ENCODE measurements around the gene AP1S1. TPM values are rescaled to one million over a fixed set of nuclear protein-coding genes. Genes with fewer than 3 reads are reported as not detected.

The AP1S1 gene
- polyA plus RNA-seq, 1 donor (not counting 4 experiments of a cell fraction or from before 2014, with no cell fraction given), result 279 TPM

- Histone ChIP-seq H3K36me3 (ENCODE audit: control insufficient read depth in 2 of 2, extremely low read depth in 1 of 2, insufficient read depth in 2 of 2, low read length in 2 of 2) (peaks cover 14 to 25% of the 10 kb centered on the region in 2 experiments), H4K20me1 (ENCODE audit: control insufficient read depth, extremely low read depth, insufficient read depth, low read length) (no peaks in the 10 kb centered on the region), H3K9me3 (ENCODE audit: control insufficient read depth, low read depth, low read length) (no peaks in the 10 kb centered on the region), H3K27ac (ENCODE audit: control insufficient read depth, insufficient read depth, low read length) (no peak overlapping the region), H3K9ac (ENCODE audit: control insufficient read depth, extremely low read depth, insufficient read depth, low read length) (no peak overlapping the region), H2AFZ (ENCODE audit: control insufficient read depth, low read length) (no peak overlapping the region), H3K79me2 (ENCODE audit: control insufficient read depth, insufficient read depth, low read length) (no peaks in the 10 kb centered on the region), H3K27me3 (ENCODE audit: control insufficient read depth, extremely low read depth, insufficient read depth, low read length) (peaks cover 30% of the 10 kb centered on the region), H3K9me1 (ENCODE audit: control insufficient read depth, extremely low read depth, insufficient read depth, low read length) (no peaks in the 10 kb centered on the region), H3K4me3 (ENCODE audit: control insufficient read depth in 2 of 3, extremely low read depth in 1 of 3, insufficient read depth in 2 of 3, low read depth in 1 of 3, low read length in 3 of 3) (peak overlapping the region; percentile 24 to 49 (median 35)), H3K4me1 (ENCODE audit: control insufficient read depth, extremely low read depth, insufficient read depth, low read length) (peaks cover 25% of the 10 kb centered on the region), H3K4me2 (ENCODE audit: control insufficient read depth, extremely low read depth, insufficient read depth, low read depth, low read length) (peak overlapping the region; percentile 51)
- TF ChIP-seq CTCF (optimal IDR thresholded peaks at IDR 0.05 in 1 of 3, IDR thresholded peaks at IDR 0.05 in 1 of 3, conservative IDR thresholded peaks at IDR 0.05 in 1 of 3; ENCODE audit: extremely low read depth in 1 of 3, insufficient read depth in 2 of 3, low read length in 3 of 3), result peak in 1 of 3 experiments; percentile 14
- TF ChIP-seq EZH2 (IDR thresholded peaks at IDR 0.05; ENCODE audit: low read length), result no peak
- DNase-seq (ENCODE audit: low read depth, low spot score) (no peak), FAIRE-seq (no peak)
- dilution Hi-C loops (cut with MboI; ENCODE audit: extremely low pct_ligation_motif_present, low sequenced_read_pairs), result no loop called here
These were observed 8.4 kb downstream of the AP1S1 start for GRCh38 chr7:101162551-101163278.

- H3K79me2 ChIP-seq (ENCODE audit: control insufficient read depth, insufficient read depth, low read length), result no peaks in the 10 kb centered on the region
- peaks cover 32% of the 10 kb centered on the region for H3K4me1 ChIP-seq (ENCODE audit: control insufficient read depth, extremely low read depth, insufficient read depth, low read length)
- H3K36me3 ChIP-seq (ENCODE audit: control insufficient read depth in 2 of 2, extremely low read depth in 1 of 2, insufficient read depth in 2 of 2, low read length in 2 of 2), result peaks cover 14 to 20% of the 10 kb centered on the region in 2 experiments
- H3K4me2 ChIP-seq (ENCODE audit: control insufficient read depth, extremely low read depth, insufficient read depth, low read depth, low read length), result peak overlapping the region; percentile 76
- H3K9me3 ChIP-seq (ENCODE audit: control insufficient read depth, low read depth, low read length), result no peaks in the 10 kb centered on the region
- DNase-seq (ENCODE audit: low read depth, low spot score) (no peak), FAIRE-seq (no peak)
- no peak for TF ChIP-seq CTCF (optimal IDR thresholded peaks at IDR 0.05 in 1 of 3, IDR thresholded peaks at IDR 0.05 in 1 of 3, conservative IDR thresholded peaks at IDR 0.05 in 1 of 3; ENCODE audit: extremely low read depth in 1 of 3, insufficient read depth in 2 of 3, low read length in 3 of 3)
- H3K9me1 ChIP-seq (ENCODE audit: control insufficient read depth, extremely low read depth, insufficient read depth, low read length), result no peaks in the 10 kb centered on the region
- peak overlapping the region; percentile 34 to 57 (median 51) for H3K4me3 ChIP-seq (ENCODE audit: control insufficient read depth in 2 of 3, extremely low read depth in 1 of 3, insufficient read depth in 2 of 3, low read depth in 1 of 3, low read length in 3 of 3)
- dilution Hi-C loops (cut with MboI; ENCODE audit: extremely low pct_ligation_motif_present, low sequenced_read_pairs), result no loop called here
- H3K27ac ChIP-seq (ENCODE audit: control insufficient read depth, insufficient read depth, low read length), result no peak overlapping the region
- peak overlapping the region; percentile 44 for H3K9ac ChIP-seq (ENCODE audit: control insufficient read depth, extremely low read depth, insufficient read depth, low read length)
- H3K27me3 ChIP-seq (ENCODE audit: control insufficient read depth, extremely low read depth, insufficient read depth, low read length), result peaks cover 37% of the 10 kb centered on the region
- peak overlapping the region; percentile 30 for H2AFZ ChIP-seq (ENCODE audit: control insufficient read depth, low read length)
- peaks cover 3% of the 10 kb centered on the region for H4K20me1 ChIP-seq (ENCODE audit: control insufficient read depth, extremely low read depth, insufficient read depth, low read length)
These were observed 9.2 kb downstream of the AP1S1 start for GRCh38 chr7:101163279-101164070.

All from keratinocyte (primary cell).